Testis (tissue), 2 donors: ENCODE data around the gene NRF1.

Experiments used
- CTCF ChIP-seq, 3 experiments: fragments of 450-650 bp in 2 of 3; fragments of 200-600 bp in 1 of 3; sonication (generic) in 1 of 3; IDR thresholded peaks; one replicate each; pipeline ENCODE4 v1.5.1; 2016 to 2019; ENCODE audit warnings: antibody characterized with exemption in 3 of 3, mild to moderate bottlenecking in 2 of 3, moderate library complexity in 1 of 3
- POLR2A ChIP-seq: fragments of 450-650 bp; IDR thresholded peaks from one replicate; pipeline ENCODE4 v1.6.1; 2017; ENCODE audit warnings: antibody characterized with exemption, mild to moderate bottlenecking, moderate library complexity

GRCh38 chr7:129576138-129576537 lies 35.4 kb upstream of the NRF1 start:
- no peak for TF ChIP-seq CTCF (IDR thresholded peaks at IDR 0.05)
- TF ChIP-seq POLR2A: no peak
